ENCODE measurements around the gene GCKR. TPM values are rescaled to one million over a fixed set of nuclear protein-coding genes. Genes with fewer than 3 reads are reported as not detected.

Gene GCKR
- total RNA-seq, 1 experiment from 2014 or later = 0.11 TPM

DNA sequence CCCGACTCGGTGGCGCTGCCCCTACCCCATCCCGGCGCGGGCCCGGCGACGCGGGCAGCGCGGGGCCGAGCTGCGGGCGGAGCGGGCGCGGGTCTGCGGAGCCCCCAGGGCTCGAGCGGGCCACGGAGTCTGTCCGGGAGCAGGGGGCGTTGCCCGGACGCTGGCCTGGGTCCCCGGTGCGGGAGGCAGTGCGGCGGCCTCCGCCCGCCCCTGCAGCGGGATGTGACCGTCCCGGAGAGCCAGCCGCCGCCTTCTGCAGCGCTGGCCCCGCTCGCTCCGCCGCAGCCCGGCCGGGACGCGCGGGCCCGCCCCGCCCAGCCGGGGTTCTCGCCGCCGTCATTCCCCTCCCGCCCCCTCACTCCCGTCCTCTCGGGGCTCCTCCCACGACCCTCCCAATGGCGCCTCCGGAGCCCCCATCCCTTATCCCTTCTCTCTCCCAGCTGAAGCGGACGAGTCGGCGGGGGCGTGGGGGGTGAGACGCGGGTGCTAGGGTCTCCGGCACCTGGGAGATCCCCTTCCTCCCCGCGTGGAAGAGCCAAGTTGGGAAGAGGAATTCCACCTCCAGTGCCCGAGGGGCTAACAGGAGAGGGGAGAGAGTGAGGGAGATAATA, 1.6 kb upstream of the GCKR start, which contains the start of gene FNDC4:
Gene FNDC4 (minus strand): TSS at position 257 of the 611 bp plus-strand sequence. CDS start 521 bp downstream, outside the sequence.
- Histone ChIP-seq H2BK15ac (ENCODE audit: low read depth, low read length) (no peak within 1 kb of the TSS), H4K5ac (ENCODE audit: insufficient read length, low read depth, low read length) (no peak within 1 kb of the TSS), H3K4me2 (ENCODE audit: insufficient read depth, insufficient read length, low read length) (peak within 1 kb of the TSS; percentile 76), H3K9me3 (ENCODE audit: control insufficient read depth, low read depth, low read length) (no peaks in the 10 kb centered on the region), H3K23ac (ENCODE audit: insufficient read length, low read depth, low read length) (no peak within 1 kb of the TSS), H3K23me2 (ENCODE audit: insufficient read length, low read depth, low read length, poor library complexity, severe bottlenecking) (peaks cover 6% of the 10 kb centered on the region), H2BK20ac (ENCODE audit: low read depth, low read length, poor library complexity, severe bottlenecking) (no peak within 1 kb of the TSS), H2BK12ac (ENCODE audit: insufficient read length, low read depth, low read length) (no peak within 1 kb of the TSS), H3K79me2 (ENCODE audit: insufficient read depth, low read length) (no peaks in the 10 kb centered on the region), H2AK5ac (ENCODE audit: insufficient read length, low read length) (no peak within 1 kb of the TSS), H3K4ac (ENCODE audit: low read depth, low read length) (no peak within 1 kb of the TSS), H2AFZ (ENCODE audit: low read length) (peak within 1 kb of the TSS; percentile 60), H3K4me1 (ENCODE audit: insufficient read depth, low read length) (no peaks in the 10 kb centered on the region; the same call in 1 of the 2 replicates), H4K8ac (replicated peaks; ENCODE audit: insufficient read length, low read depth, low read length) (no peak within 1 kb of the TSS), H3K18ac (ENCODE audit: insufficient read length, low read depth, low read length) (peak within 1 kb of the TSS; percentile 58), H3K56ac (ENCODE audit: insufficient read length, low read depth, low read length) (no peak within 1 kb of the TSS), H3K27ac (ENCODE audit: insufficient read length, low read depth, low read length) (no peak within 1 kb of the TSS), H4K91ac (ENCODE audit: insufficient read length, low read depth, low read length) (no peak within 1 kb of the TSS), H3T11ph (ENCODE audit: low read length) (no peak within 1 kb of the TSS), H3K27me3 (ENCODE audit: insufficient read depth, low read length) (no peaks in the 10 kb centered on the region; the same call in 1 of the 2 replicates), H3K79me1 (ENCODE audit: insufficient read depth, low read depth, low read length, poor library complexity, severe bottlenecking) (no peaks in the 10 kb centered on the region), H3K9ac (ENCODE audit: extremely low read depth, insufficient read length, low read length) (peak within 1 kb of the TSS; percentile 55), H2BK120ac (ENCODE audit: low read depth, low read length, poor library complexity, severe bottlenecking) (no peak within 1 kb of the TSS), H3K14ac (ENCODE audit: insufficient read depth, low read length) (no peak within 1 kb of the TSS; the same call in 1 of the 2 replicates), H4K20me1 (ENCODE audit: control insufficient read depth, insufficient read depth, insufficient read length) (no peaks in the 10 kb centered on the region), H2BK5ac (ENCODE audit: insufficient read length, low read length) (no peak within 1 kb of the TSS)
- Mint-ChIP-seq H3K4me1 (peaks cover 23 to 25% of the 10 kb centered on the region in 2 experiments), H3K36me3 (ENCODE audit: insufficient read depth in 1 of 3, low read depth in 3 of 3) (peaks cover 2 to 16% (median 10%) of the 10 kb centered on the region in 3 experiments), H3K27me3 (ENCODE audit: low read depth) (peaks cover 50% of the 10 kb centered on the region), H3K9me3 (no peaks in the 10 kb centered on the region), H3K27ac (0 out of 7 replicates have a peak within 1 kb of the TSS, but pooled peaks of 1 of the 3 experiments have one; percentile 62), H3K4me3 (peak within 1 kb of the TSS; percentile 88 to 94)
- peak; percentile 58 for DNase-seq
- no CpG with 5 or more reads among the region's 70 CpGs for WGBS (ENCODE audit: extremely low coverage, insufficient read length, low lambda C conversion rate)
- TF ChIP-seq, protein P1, sequence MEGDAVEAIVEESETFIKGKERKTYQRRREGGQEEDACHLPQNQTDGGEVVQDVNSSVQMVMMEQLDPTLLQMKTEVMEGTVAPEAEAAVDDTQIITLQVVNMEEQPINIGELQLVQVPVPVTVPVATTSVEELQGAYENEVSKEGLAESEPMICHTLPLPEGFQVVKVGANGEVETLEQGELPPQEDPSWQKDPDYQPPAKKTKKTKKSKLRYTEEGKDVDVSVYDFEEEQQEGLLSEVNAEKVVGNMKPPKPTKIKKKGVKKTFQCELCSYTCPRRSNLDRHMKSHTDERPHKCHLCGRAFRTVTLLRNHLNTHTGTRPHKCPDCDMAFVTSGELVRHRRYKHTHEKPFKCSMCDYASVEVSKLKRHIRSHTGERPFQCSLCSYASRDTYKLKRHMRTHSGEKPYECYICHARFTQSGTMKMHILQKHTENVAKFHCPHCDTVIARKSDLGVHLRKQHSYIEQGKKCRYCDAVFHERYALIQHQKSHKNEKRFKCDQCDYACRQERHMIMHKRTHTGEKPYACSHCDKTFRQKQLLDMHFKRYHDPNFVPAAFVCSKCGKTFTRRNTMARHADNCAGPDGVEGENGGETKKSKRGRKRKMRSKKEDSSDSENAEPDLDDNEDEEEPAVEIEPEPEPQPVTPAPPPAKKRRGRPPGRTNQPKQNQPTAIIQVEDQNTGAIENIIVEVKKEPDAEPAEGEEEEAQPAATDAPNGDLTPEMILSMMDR (conservative IDR thresholded peaks at IDR 0.05) = no peak

Data from H9 (cell line).